Keratinocyte (primary cell): Measurements from ENCODE around the gene STAMBPL1.

Experiments
- EZH2 ChIP-seq: IDR thresholded peaks from one replicate; pipeline ENCODE4 v1.6.1; 2012; ENCODE audit warnings: inconsistent platforms, mild to moderate bottlenecking, low read length, moderate library complexity
- TF ChIP-seq, protein P1 (sequence below), 3 experiments: IDR thresholded peaks in 1 of 3; conservative IDR thresholded peaks in 1 of 3; optimal IDR thresholded peaks in 1 of 3; 2 replicates in 2 of 3; 3 replicates in 1 of 3; pipeline versions ENCODE3 to v1.5.1; 2011; ENCODE audit warnings: low read length in 3 of 3, mild to moderate bottlenecking in 3 of 3, moderate library complexity in 2 of 3, control low read depth in 1 of 3, inconsistent platforms in 1 of 3; ENCODE audit not compliant: insufficient read depth in 2 of 3; ENCODE audit errors: extremely low read depth in 1 of 3

DNA sequence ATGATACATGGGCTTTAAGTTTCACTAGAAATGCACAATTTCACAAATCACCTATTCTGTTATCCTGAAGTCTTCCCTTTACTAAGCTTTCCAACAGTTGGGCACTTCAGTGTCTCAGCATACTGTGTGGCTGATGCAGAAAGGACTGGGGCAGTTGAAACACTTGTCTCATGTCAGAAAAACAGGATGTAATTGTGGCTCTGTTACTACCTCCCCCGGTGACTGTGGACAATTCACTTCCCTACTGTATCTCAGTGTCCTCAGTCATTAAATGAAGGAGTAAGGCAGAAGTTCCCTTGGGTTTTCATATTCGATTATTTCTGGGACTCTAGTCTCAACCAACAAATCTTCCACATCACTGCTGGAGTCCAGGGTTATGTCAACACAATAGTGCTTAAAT lies 46.3 kb upstream of the STAMBPL1 start:
- TF ChIP-seq, protein P1, sequence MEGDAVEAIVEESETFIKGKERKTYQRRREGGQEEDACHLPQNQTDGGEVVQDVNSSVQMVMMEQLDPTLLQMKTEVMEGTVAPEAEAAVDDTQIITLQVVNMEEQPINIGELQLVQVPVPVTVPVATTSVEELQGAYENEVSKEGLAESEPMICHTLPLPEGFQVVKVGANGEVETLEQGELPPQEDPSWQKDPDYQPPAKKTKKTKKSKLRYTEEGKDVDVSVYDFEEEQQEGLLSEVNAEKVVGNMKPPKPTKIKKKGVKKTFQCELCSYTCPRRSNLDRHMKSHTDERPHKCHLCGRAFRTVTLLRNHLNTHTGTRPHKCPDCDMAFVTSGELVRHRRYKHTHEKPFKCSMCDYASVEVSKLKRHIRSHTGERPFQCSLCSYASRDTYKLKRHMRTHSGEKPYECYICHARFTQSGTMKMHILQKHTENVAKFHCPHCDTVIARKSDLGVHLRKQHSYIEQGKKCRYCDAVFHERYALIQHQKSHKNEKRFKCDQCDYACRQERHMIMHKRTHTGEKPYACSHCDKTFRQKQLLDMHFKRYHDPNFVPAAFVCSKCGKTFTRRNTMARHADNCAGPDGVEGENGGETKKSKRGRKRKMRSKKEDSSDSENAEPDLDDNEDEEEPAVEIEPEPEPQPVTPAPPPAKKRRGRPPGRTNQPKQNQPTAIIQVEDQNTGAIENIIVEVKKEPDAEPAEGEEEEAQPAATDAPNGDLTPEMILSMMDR (optimal IDR thresholded peaks at IDR 0.05 in 1 of 3, IDR thresholded peaks at IDR 0.05 in 1 of 3, conservative IDR thresholded peaks at IDR 0.05 in 1 of 3; ENCODE audit: extremely low read depth in 1 of 3, insufficient read depth in 2 of 3, low read length in 3 of 3) = no peak
- TF ChIP-seq EZH2 = no peak
